CD14-positive monocyte (primary cell): ENCODE results near the gene FBRS. TPM values are rescaled to one million over a fixed set of nuclear protein-coding genes. Genes with fewer than 3 reads are reported as not detected.

Experiments used
- DNase-seq, 3 donors: peaks; one replicate each; pipeline ENCODE4 v3.0.0-alpha.2; 2011 to 2022
- H2AFZ ChIP-seq: 2 replicates; pipeline ENCODE4 v1.6.0; 2012; ENCODE audit warnings: mild to moderate bottlenecking, low read depth, low read length, inconsistent platforms; ENCODE audit not compliant: insufficient read depth, poor library complexity, severe bottlenecking
- H3K27ac ChIP-seq, 2 donors: 1 replicate in 1 of 2; 2 replicates in 1 of 2; pipeline ENCODE4 v1.5.1; 2012 to 2013; ENCODE audit warnings: low read length in 2 of 2, control low read depth in 1 of 2, inconsistent platforms in 1 of 2, low read depth in 1 of 2, mild to moderate bottlenecking in 1 of 2
- H3K27me3 ChIP-seq, 2 donors: one replicate each; pipeline versions ENCODE4 v1.6.0 to v1.6.1; 2011 to 2013; ENCODE audit warnings: low read length in 2 of 2; ENCODE audit not compliant: control insufficient read depth in 2 of 2, insufficient read depth in 2 of 2
- H3K36me3 ChIP-seq, 2 donors: replicated peaks in 1 of 2; 1 replicate in 1 of 2; 2 replicates in 1 of 2; pipeline versions ENCODE4 v1.5.1 to v1.6.1; 2012 to 2013; ENCODE audit warnings: low read length in 2 of 2, control low read depth in 1 of 2, inconsistent platforms in 1 of 2, mild to moderate bottlenecking in 1 of 2; ENCODE audit not compliant: insufficient read depth in 2 of 2, control insufficient read depth in 1 of 2
- H3K4me1 ChIP-seq, 2 donors: 1 replicate in 1 of 2; 2 replicates in 1 of 2; pipeline versions ENCODE4 v1.5.1 to v1.6.1; 2012 to 2013; ENCODE audit warnings: low read length in 2 of 2, control low read depth in 1 of 2, inconsistent platforms in 1 of 2, mild to moderate bottlenecking in 1 of 2, moderate library complexity in 1 of 2; ENCODE audit not compliant: insufficient read depth in 2 of 2, control insufficient read depth in 1 of 2
- H3K4me2 ChIP-seq: replicated peaks from 2 replicates; pipeline ENCODE3; 2012; ENCODE audit warnings: low read length, moderate library complexity, mild to moderate bottlenecking; ENCODE audit not compliant: poor library complexity, severe bottlenecking; ENCODE audit errors: extremely low read depth
- H3K4me3 ChIP-seq, 3 experiments: fragments of 200-600 bp in 1 of 3; sonication (generic) in 1 of 3; replicated peaks in 1 of 3; 1 replicate in 2 of 3; 2 replicates in 1 of 3; pipeline ENCODE4 v1.5.1; 2011 to 2013; ENCODE audit warnings: low read length in 3 of 3, mild to moderate bottlenecking in 3 of 3, control low read depth in 2 of 3, low read depth in 2 of 3, inconsistent platforms in 1 of 3, moderate library complexity in 1 of 3
- H3K79me2 ChIP-seq: 2 replicates; pipeline ENCODE4 v1.6.0; 2012; ENCODE audit warnings: mild to moderate bottlenecking, control low read depth, inconsistent platforms, low read length, moderate library complexity; ENCODE audit not compliant: insufficient read depth
- H3K9ac ChIP-seq: 2 replicates; pipeline ENCODE4 v1.6.0; 2017; ENCODE audit warnings: low read length, mild to moderate bottlenecking; ENCODE audit not compliant: insufficient read depth, poor library complexity, severe bottlenecking
- H3K9me3 ChIP-seq, 2 donors: replicated peaks in 1 of 2; 1 replicate in 1 of 2; 2 replicates in 1 of 2; pipeline versions ENCODE4 v1.5.1 to v1.6.1; 2012 to 2013; ENCODE audit warnings: low read length in 2 of 2, control low read depth in 1 of 2; ENCODE audit not compliant: control insufficient read depth in 1 of 2, insufficient read depth in 1 of 2
- H4K20me1 ChIP-seq: 2 replicates; pipeline ENCODE4 v1.6.0; 2012; ENCODE audit warnings: mild to moderate bottlenecking, low read length, control low read depth, moderate library complexity; ENCODE audit not compliant: insufficient read depth
- H3K27ac Mint-ChIP-seq, 7 donors: one replicate each; pipeline ENCODE4 v1.8.0; 2020; ENCODE audit warnings: mild to moderate bottlenecking in 7 of 7, mixed read lengths in 7 of 7, moderate library complexity in 6 of 7, inconsistent platforms in 2 of 7
- H3K27me3 Mint-ChIP-seq, 3 donors: one replicate each; pipeline ENCODE4 v1.8.0; 2021 to 2022; ENCODE audit warnings: low read depth in 3 of 3, mild to moderate bottlenecking in 3 of 3, mixed read lengths in 3 of 3, moderate library complexity in 3 of 3, inconsistent platforms in 1 of 3
- H3K36me3 Mint-ChIP-seq, 2 donors: one replicate each; pipeline ENCODE4 v1.8.0; 2020; ENCODE audit warnings: mixed read lengths in 2 of 2, inconsistent platforms in 1 of 2, mild to moderate bottlenecking in 1 of 2
- H3K4me1 Mint-ChIP-seq: one replicate; pipeline ENCODE4 v1.8.0; 2020; ENCODE audit warnings: mild to moderate bottlenecking, mixed read lengths
- H3K4me3 Mint-ChIP-seq, 2 donors: one replicate each; pipeline ENCODE4 v1.8.0; 2020; ENCODE audit warnings: mild to moderate bottlenecking in 2 of 2, mixed read lengths in 2 of 2, moderate library complexity in 1 of 2
- H3K9me3 Mint-ChIP-seq, 7 donors: one replicate each; pipeline ENCODE4 v1.8.0; 2020 to 2022; ENCODE audit warnings: mixed read lengths in 7 of 7, mild to moderate bottlenecking in 6 of 7, moderate library complexity in 6 of 7, inconsistent platforms in 2 of 7
- WGBS: methylation state at CpG from one replicate; pipeline ENCODE4 v1.1.5; 2013; ENCODE audit warnings: missing lambda C conversion rate; ENCODE audit not compliant: insufficient coverage; 5-methylcytosine and 5-hydroxymethylcytosine counted together
- intact Hi-C, 2 donors: fragments of 100-400 bp; cut with micrococcal nuclease; formaldehyde crosslinking; loops; one replicate each; pipeline versions ENCODE4 v1.15.0 to v1.15.1; 2023
- polyA plus RNA-seq, 3 donors: library from polyadenylated mRNA; depleted of rRNA in 1 of 3; unstranded in 2 of 3; stranded (reverse) in 1 of 3; fragments of 300-500 nt in 2 of 3; fragments of >200 nt in 1 of 3; fragmentation: Illumina TruSeq in 2 of 3; gene quantifications; 1 replicate in 2 of 3; 2 replicates in 1 of 3; pipeline ENCODE4 v1.2.3, GENCODE V29; 2012 to 2021
- TF ChIP-seq, protein P1 (sequence below): fragments of 200-600 bp; IDR thresholded peaks from one replicate; pipeline ENCODE4 v1.8.0; 2022; ENCODE audit warnings: antibody characterized with exemption, mild to moderate bottlenecking

The FBRS gene
- polyA plus RNA-seq, 3 donors = 1.4 to 44.8 (median 2.1) TPM

DNA sequence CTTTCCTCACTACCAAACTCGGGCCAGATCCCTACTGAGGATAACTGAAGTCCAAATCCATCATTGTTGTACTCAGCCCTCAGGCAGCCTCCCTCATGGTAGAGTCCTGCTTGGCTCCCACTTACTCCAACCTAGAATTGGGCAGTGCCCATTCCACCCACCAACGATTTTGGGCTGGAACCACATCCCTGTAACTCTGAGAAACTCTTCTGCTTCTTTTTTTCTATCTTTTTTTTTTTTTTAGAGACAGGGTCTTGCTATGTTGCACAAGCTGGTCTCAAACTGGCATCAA lies 6.3 kb upstream of the FBRS start:
- Histone ChIP-seq H3K9ac (peak overlapping the region; percentile 90), H3K27ac (peak overlapping the region; percentile 31 to 55), H3K27me3 (no peaks in the 10 kb centered on the region), H3K9me3 (no peaks in the 10 kb centered on the region), H3K36me3 (peaks cover 38 to 50% of the 10 kb centered on the region in 2 donors), H3K4me1 (peaks cover 25 to 35% of the 10 kb centered on the region in 2 donors), H3K4me3 (peak overlapping the region; percentile 76 to 90 (median 84)), H4K20me1 (peaks cover 19% of the 10 kb centered on the region), H3K4me2 (peak overlapping the region; percentile 79), H3K79me2 (peaks cover 30% of the 10 kb centered on the region), H2AFZ (peak overlapping the region; percentile 76)
- intact Hi-C loops = loop anchor here (10.0 kb wide), 2 partner anchors 273 to 277 kb away; partner anchors contain the start of genes FBXL19 (in 1 of the 2), MYL11 (in 1 of the 2) and TBC1D10B (in 1 of the 2)
- Mint-ChIP-seq H3K4me1 (peaks cover 36% of the 10 kb centered on the region), H3K36me3 (peaks cover 43 to 48% of the 10 kb centered on the region in 2 donors), H3K27me3 (peaks cover 0 to 3% (median 1%) of the 10 kb centered on the region in 3 donors), H3K9me3 (peaks cover 0 to 2% (median 0%) of the 10 kb centered on the region in 7 donors), H3K27ac (peak overlapping the region; percentile 56 to 95 (median 77)), H3K4me3 (peak overlapping the region; percentile 80 to 96)
- DNase-seq = no peak
- WGBS = 0% methylated on average over 2 of the region's 2 CpGs
- TF ChIP-seq, protein P1, sequence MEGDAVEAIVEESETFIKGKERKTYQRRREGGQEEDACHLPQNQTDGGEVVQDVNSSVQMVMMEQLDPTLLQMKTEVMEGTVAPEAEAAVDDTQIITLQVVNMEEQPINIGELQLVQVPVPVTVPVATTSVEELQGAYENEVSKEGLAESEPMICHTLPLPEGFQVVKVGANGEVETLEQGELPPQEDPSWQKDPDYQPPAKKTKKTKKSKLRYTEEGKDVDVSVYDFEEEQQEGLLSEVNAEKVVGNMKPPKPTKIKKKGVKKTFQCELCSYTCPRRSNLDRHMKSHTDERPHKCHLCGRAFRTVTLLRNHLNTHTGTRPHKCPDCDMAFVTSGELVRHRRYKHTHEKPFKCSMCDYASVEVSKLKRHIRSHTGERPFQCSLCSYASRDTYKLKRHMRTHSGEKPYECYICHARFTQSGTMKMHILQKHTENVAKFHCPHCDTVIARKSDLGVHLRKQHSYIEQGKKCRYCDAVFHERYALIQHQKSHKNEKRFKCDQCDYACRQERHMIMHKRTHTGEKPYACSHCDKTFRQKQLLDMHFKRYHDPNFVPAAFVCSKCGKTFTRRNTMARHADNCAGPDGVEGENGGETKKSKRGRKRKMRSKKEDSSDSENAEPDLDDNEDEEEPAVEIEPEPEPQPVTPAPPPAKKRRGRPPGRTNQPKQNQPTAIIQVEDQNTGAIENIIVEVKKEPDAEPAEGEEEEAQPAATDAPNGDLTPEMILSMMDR = no peak

DNA sequence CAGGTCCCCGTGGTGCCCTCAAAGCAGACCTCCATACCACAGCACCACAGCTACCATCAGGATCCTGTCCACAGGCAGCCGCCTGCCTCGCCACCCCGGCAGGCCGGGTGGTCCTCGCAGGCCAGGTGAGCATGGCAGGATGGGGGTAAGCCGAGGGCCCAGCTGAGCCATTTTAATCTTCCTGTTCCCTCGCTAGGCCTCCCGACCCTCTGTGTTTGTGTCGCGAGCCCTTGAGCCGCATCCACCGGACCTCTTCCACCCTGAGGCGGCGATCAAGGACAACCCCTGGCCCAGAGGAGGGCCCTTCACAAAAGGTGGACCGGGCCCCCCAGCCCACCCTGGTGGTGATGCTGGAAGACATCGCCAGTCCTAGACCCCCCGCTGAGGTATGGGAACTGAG lies 5.5 kb upstream of the FBRS start:
- H3K36me3 Mint-ChIP-seq = peaks cover 43 to 48% of the 10 kb centered on the region in 2 donors
- Histone ChIP-seq H3K4me2 (no peak overlapping the region), H3K9me3 (no peaks in the 10 kb centered on the region), H3K79me2 (peaks cover 30% of the 10 kb centered on the region), H4K20me1 (peaks cover 19% of the 10 kb centered on the region), H3K27ac (peak overlapping the region in 1 of 2 donors; percentile 14), H3K27me3 (no peaks in the 10 kb centered on the region), H3K9ac (no peak overlapping the region), H3K4me3 (no peak overlapping the region), H3K36me3 (peaks cover 38 to 51% of the 10 kb centered on the region in 2 donors), H2AFZ (no peak overlapping the region), H3K4me1 (peaks cover 33 to 43% of the 10 kb centered on the region in 2 donors)
- H3K27me3 Mint-ChIP-seq = peaks cover 0 to 3% (median 1%) of the 10 kb centered on the region in 3 donors
- H3K4me3 Mint-ChIP-seq = peak overlapping the region in 1 of 2 donors; percentile 20
- TF ChIP-seq, protein P1 = no peak
- peaks cover 42% of the 10 kb centered on the region for H3K4me1 Mint-ChIP-seq
- peak overlapping the region in 5 of 7 donors; percentile 10 to 70 (median 42) for H3K27ac Mint-ChIP-seq
- intact Hi-C loops = loop anchor here (10.0 kb wide), 2 partner anchors 272 to 278 kb away; partner anchors contain the start of genes FBXL19 (in 1 of the 2), MYL11 (in 1 of the 2) and TBC1D10B (in 1 of the 2)
- 97% methylated on average over 17 of the region's 18 CpGs for WGBS
- H3K9me3 Mint-ChIP-seq = peaks cover 0 to 2% (median 0%) of the 10 kb centered on the region in 7 donors
- no peak for DNase-seq
